22Rv1 (cell line): Measurements from ENCODE around the gene FOXP3.

Experiments used
- ZFX ChIP-seq: fragments of 450-650 bp; IDR thresholded peaks from 2 replicates; pipeline ENCODE4 v1.6.1; 2017; ENCODE audit warnings: antibody characterized with exemption, borderline replicate concordance
- TF ChIP-seq, protein P1 (sequence below): fragments of 450-650 bp; IDR thresholded peaks from 2 replicates; pipeline ENCODE4 v1.5.1; 2017; ENCODE audit warnings: mild to moderate bottlenecking

DNA sequence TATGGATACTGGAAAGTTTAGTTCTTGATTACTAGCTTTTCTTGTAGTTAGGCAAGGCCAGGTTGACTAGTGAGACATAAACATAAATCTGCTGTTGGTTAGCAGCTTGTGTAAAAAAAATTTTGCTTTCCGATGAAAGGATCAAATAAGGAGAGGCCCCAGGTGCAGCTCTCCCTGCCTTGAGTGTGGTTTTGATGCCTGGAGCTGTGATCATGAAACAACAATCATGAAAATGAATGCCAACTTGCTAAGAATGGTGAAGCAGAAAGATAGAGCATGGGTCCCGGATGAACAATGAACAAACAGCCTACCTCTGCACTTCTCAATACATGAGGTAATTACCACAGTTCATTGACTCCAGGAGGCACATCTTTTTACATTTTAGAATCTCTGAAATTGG lies 50.1 kb downstream of the FOXP3 start:
- TF ChIP-seq, protein P1, sequence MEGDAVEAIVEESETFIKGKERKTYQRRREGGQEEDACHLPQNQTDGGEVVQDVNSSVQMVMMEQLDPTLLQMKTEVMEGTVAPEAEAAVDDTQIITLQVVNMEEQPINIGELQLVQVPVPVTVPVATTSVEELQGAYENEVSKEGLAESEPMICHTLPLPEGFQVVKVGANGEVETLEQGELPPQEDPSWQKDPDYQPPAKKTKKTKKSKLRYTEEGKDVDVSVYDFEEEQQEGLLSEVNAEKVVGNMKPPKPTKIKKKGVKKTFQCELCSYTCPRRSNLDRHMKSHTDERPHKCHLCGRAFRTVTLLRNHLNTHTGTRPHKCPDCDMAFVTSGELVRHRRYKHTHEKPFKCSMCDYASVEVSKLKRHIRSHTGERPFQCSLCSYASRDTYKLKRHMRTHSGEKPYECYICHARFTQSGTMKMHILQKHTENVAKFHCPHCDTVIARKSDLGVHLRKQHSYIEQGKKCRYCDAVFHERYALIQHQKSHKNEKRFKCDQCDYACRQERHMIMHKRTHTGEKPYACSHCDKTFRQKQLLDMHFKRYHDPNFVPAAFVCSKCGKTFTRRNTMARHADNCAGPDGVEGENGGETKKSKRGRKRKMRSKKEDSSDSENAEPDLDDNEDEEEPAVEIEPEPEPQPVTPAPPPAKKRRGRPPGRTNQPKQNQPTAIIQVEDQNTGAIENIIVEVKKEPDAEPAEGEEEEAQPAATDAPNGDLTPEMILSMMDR: no peak
- no peak for TF ChIP-seq ZFX
